Pericardium fibroblast (primary cell): ENCODE results near the gene HLA-B. TPM values are rescaled to one million over a fixed set of nuclear protein-coding genes. Genes with fewer than 3 reads are reported as not detected.

Experiments
- total RNA-seq: library from RNA; depleted of rRNA; stranded (reverse); fragments of >200 nt; gene quantifications from 2 replicates; pipeline ENCODE4 v1.2.3, GENCODE V29; 2015

Gene HLA-B
- 77.2 and 211 TPM in 2 replicates for total RNA-seq

DNA sequence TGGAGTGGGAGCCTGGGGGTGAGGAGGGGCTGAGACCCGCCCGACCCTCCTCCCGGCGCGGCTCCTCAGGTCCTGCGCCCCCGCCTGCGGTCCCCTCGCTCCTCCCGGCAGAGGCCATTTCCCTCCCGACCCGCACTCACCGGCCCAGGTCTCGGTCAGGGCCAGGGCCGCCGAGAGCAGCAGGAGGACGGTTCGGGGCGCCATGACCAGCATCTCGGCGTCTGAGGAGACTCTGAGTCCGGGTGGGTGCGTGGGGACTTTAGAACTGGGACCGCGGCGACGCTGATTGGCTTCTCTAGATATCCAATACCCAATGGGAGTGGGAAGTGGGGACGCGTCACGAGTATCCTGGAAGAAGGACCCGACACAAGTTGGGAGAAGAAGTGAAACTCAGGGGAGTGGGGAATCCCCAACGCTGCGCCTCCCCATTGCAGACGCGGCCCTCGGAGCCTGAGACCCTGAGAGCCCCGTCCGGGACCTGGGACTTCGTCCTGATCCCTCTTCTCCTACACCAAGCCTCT, at the start of gene HLA-B:
TSS of gene HLA-B (minus strand) at position 234 of the 521 bp plus-strand sequence. CDS start at position 213, 21 bp downstream.

DNA sequence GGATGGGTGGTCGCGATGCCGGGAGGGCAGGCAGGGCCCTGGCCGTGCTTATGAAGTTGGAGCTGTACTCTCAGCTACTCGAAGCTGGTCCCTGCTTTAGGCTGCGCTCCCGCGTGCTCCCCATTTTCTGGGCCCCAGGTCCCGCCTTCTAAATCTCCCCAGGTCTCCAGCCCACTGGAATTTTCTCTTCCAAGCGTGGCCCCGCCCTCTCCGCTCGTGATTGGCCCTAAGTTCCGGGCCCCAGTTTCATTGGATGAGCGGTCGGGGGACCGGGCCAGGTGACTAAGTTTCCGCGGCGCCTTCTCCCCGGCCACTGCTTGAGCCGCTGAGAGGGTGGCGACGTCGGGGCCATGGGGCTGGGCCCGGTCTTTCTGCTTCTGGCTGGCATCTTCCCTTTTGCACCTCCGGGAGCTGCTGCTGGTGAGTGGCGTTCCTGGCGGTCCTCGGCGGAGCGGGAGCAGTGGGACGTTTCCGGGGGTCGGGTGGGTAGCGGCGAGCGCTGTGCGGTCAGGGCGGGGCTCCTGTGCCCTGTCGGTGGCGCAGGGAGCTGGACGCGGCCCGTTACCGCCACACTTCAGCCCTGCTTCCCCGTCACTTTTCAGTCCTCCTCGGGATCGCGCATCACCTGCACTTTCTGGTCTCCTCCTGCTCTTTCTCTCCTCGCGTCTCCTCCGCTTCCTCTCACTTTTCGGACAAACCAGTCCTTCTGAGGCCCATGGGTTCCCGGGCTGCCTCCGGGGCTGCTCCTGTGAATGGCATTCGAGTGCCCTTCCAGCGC, 46.5 kb upstream of the HLA-B start, which contains the start of gene MICA:
TSS of gene MICA (plus strand) at position 313 of the 778 bp plus-strand sequence. CDS start at position 351, 38 bp downstream.

Other genes with a start within 250 kb of the HLA-B start
- not detected in 2 replicates for gene C6orf15, start 244.6 kb downstream of the HLA-B start, total RNA-seq
- 0.82 and 16.1 TPM in 2 replicates for gene PSORS1C1, start 242.4 kb downstream of the HLA-B start, total RNA-seq
- gene CDSN, start 236.7 kb downstream of the HLA-B start, total RNA-seq, result not detected in 2 replicates
- not detected in 2 replicates for gene PSORS1C2, start 218.1 kb downstream of the HLA-B start, total RNA-seq
- gene CCHCR1, start 199.4 kb downstream of the HLA-B start, total RNA-seq, result 9.2 and 12.5 TPM in 2 replicates
- gene TCF19, start 198.6 kb downstream of the HLA-B start, total RNA-seq, result 2.7 and 5.0 TPM in 2 replicates
- 0.23 TPM in 1 of 2 replicates, not detected in the other for gene POU5F1, start 186.5 kb downstream of the HLA-B start, total RNA-seq
- gene HLA-C, start 85.1 kb downstream of the HLA-B start, total RNA-seq, result 58.0 and 315 TPM in 2 replicates
- gene MICA, start 46.4 kb upstream of the HLA-B start, total RNA-seq, result 21.0 and 25.6 TPM in 2 replicates
- 3.9 and 12.6 TPM in 2 replicates for gene MICB, start 141.0 kb upstream of the HLA-B start, total RNA-seq
- gene MCCD1, start 171.8 kb upstream of the HLA-B start, total RNA-seq, result not detected in 2 replicates
- gene DDX39B, start 184.8 kb upstream of the HLA-B start, total RNA-seq, result 197 and 272 TPM in 2 replicates
- 2.7 and 7.2 TPM in 2 replicates for gene ATP6V1G2, start 189.4 kb upstream of the HLA-B start, total RNA-seq
- gene NFKBIL1, start 190.4 kb upstream of the HLA-B start, total RNA-seq, result 16.6 and 19.9 TPM in 2 replicates
- gene LTA, start 215.1 kb upstream of the HLA-B start, total RNA-seq, result not detected in 2 replicates
- not detected in 2 replicates for gene TNF, start 218.4 kb upstream of the HLA-B start, total RNA-seq
- 0.17 TPM in 1 of 2 replicates, not detected in the other for gene LTB, start 225.2 kb upstream of the HLA-B start, total RNA-seq
- not detected in 2 replicates for gene LST1, start 229.1 kb upstream of the HLA-B start, total RNA-seq
- not detected in 2 replicates for gene NCR3, start 235.8 kb upstream of the HLA-B start, total RNA-seq